OCI-LY7 (cell line): Measurements from ENCODE around the gene WLS. TPM values are rescaled to one million over a fixed set of nuclear protein-coding genes. Genes with fewer than 3 reads are reported as not detected.

Source experiments
- BruUV-seq: library from RNA; stranded (reverse); fragments of 400-500 nt; replicated peaks from 2 replicates; lab custom pipeline; 2021; lab: Mats Ljungman, UMichigan
- CTCF ChIA-PET: fragments of 300-600 bp; sonication (Branson Sonifier 250); formaldehyde crosslinking; loops from one replicate; lab custom pipeline; 2022; ENCODE audit warnings: antibody characterized with exemption; ENCODE audit not compliant: unreplicated experiment; lab: Charles Lee
- POLR2A ChIA-PET: fragments of 300-600 bp; sonication (Branson Sonifier 250); formaldehyde crosslinking; loops from one replicate; lab custom pipeline; 2022; ENCODE audit warnings: antibody characterized with exemption; lab: Charles Lee
- DNase-seq: peaks from one replicate; pipeline ENCODE4 v3.0.0-alpha.2; 2015; ENCODE audit warnings: low spot score
- H2AFZ ChIP-seq: fragments of 200-600 bp; sonication (generic), shearing (Covaris generic); 2 replicates; pipeline ENCODE4 v1.6.1; 2014; ENCODE audit warnings: mild to moderate bottlenecking, antibody characterized with exemption, low read length, moderate library complexity
- H3K27ac ChIP-seq: fragments of 200-600 bp; sonication (generic); 2 replicates; pipeline ENCODE4 v1.5.1; 2014; ENCODE audit warnings: mixed run types, low read depth, mild to moderate bottlenecking, moderate library complexity, low read length, inconsistent platforms; ENCODE audit not compliant: poor library complexity, severe bottlenecking
- H3K36me3 ChIP-seq: fragments of 200-600 bp; sonication (generic); 2 replicates; pipeline ENCODE4 v1.6.1; 2014; ENCODE audit warnings: mild to moderate bottlenecking, antibody characterized with exemption, low read length, moderate library complexity, mixed read lengths; ENCODE audit not compliant: insufficient read depth
- H3K4me1 ChIP-seq: fragments of 200-600 bp; sonication (generic); 2 replicates; pipeline ENCODE4 v1.5.1; 2014; ENCODE audit warnings: mild to moderate bottlenecking, low read length; ENCODE audit not compliant: insufficient read depth, poor library complexity, severe bottlenecking
- H3K4me2 ChIP-seq: fragments of 200-600 bp; sonication (generic); 2 replicates; pipeline ENCODE4 v1.6.1; 2014; ENCODE audit warnings: mild to moderate bottlenecking, low read length
- H3K4me3 ChIP-seq: fragments of 200-600 bp; sonication (generic); 2 replicates; pipeline ENCODE4 v1.5.1; 2014; ENCODE audit warnings: mild to moderate bottlenecking, low read depth, low read length; ENCODE audit not compliant: poor library complexity, severe bottlenecking
- H3K79me2 ChIP-seq: fragments of 200-600 bp; sonication (generic); 2 replicates; pipeline ENCODE4 v1.6.1; 2016; ENCODE audit warnings: low read depth, mild to moderate bottlenecking, low read length, moderate library complexity, mixed read lengths; ENCODE audit not compliant: insufficient read depth
- H3K9me2 ChIP-seq: fragments of 200-600 bp; sonication (generic); 2 replicates; pipeline ENCODE4 v1.6.1; 2016; ENCODE audit warnings: mild to moderate bottlenecking, low read length, mixed read lengths; ENCODE audit not compliant: insufficient read depth
- H3K9me3 ChIP-seq: fragments of 200-600 bp; sonication (generic); 2 replicates; pipeline ENCODE4 v1.6.1; 2014; ENCODE audit warnings: mild to moderate bottlenecking, mixed run types, low read length, mixed read lengths
- H4K20me1 ChIP-seq: fragments of 200-600 bp; sonication (generic); 2 replicates; pipeline ENCODE4 v1.6.1; 2014; ENCODE audit warnings: mild to moderate bottlenecking, antibody characterized with exemption, low read length, moderate library complexity, mixed read lengths; ENCODE audit not compliant: insufficient read depth
- CTCF ChIP-seq: fragments of 200-600 bp; sonication (generic); conservative IDR thresholded peaks from 2 replicates; pipeline ENCODE4 v1.5.1; 2014; ENCODE audit warnings: mild to moderate bottlenecking, antibody characterized with exemption, low read length, moderate library complexity, mixed read lengths
- EZH2phosphoT487 ChIP-seq: fragments of 200-600 bp; sonication (generic); IDR thresholded peaks from 2 replicates; pipeline ENCODE4 v1.6.1; 2018; ENCODE audit warnings: low read depth, borderline replicate concordance, mild to moderate bottlenecking, mixed run types, antibody characterized with exemption, low read length, moderate library complexity, mixed read lengths
- intact Hi-C: fragments of 100-400 bp; cut with micrococcal nuclease; formaldehyde crosslinking; loops from one replicate; pipeline ENCODE4 v1.10.0; 2022; ENCODE audit not compliant: unreplicated experiment
- total RNA-seq, 2 experiments: library from RNA; depleted of rRNA in 1 of 2; stranded (reverse); fragments of >200 nt in 1 of 2; shearing (Covaris generic) in 1 of 2; gene quantifications; 2 replicates each; pipeline ENCODE4 v1.2.3, GENCODE V29; 2014 to 2022

Gene WLS
- total RNA-seq, 2 experiments from 2014 or later = not detected

GRCh38 chr1:68144856-68145255 is 87.5 kb downstream of the WLS start:
- Histone ChIP-seq H3K27ac (no peak overlapping the region), H3K9me3 (no peaks in the 10 kb centered on the region), H3K4me1 (no peaks in the 10 kb centered on the region), H3K36me3 (no peaks in the 10 kb centered on the region), H3K4me2 (no peak overlapping the region), H2AFZ (no peak overlapping the region), H4K20me1 (no peaks in the 10 kb centered on the region), H3K4me3 (no peak overlapping the region), H3K9me2 (no peaks in the 10 kb centered on the region), H3K79me2 (no peaks in the 10 kb centered on the region)
- intact Hi-C loops = no loop called here
- DNase-seq = no peak
- POLR2A ChIA-PET = no interaction called here
- no peak for TF ChIP-seq EZH2phosphoT487
- TF ChIP-seq CTCF = no peak
- BruUV-seq = no TSS peak
- CTCF ChIA-PET = no interaction called here

- no TSS peak for BruUV-seq
- ChIA-PET CTCF (no interaction called here), POLR2A (interaction anchor here (1.0 kb wide), 1 partner anchor 299 kb away, joined by 3 read pairs; no protein-coding TSS in a partner anchor)
- Histone ChIP-seq H3K27ac (no peak overlapping the region), H3K36me3 (no peaks in the 10 kb centered on the region), H3K79me2 (no peaks in the 10 kb centered on the region), H3K4me3 (no peak overlapping the region), H4K20me1 (no peaks in the 10 kb centered on the region), H3K4me2 (no peak overlapping the region), H2AFZ (no peak overlapping the region), H3K4me1 (no peaks in the 10 kb centered on the region), H3K9me2 (no peaks in the 10 kb centered on the region), H3K9me3 (no peaks in the 10 kb centered on the region)
- intact Hi-C loops = no loop called here
- no peak for DNase-seq
- TF ChIP-seq CTCF = no peak
- TF ChIP-seq EZH2phosphoT487 = no peak
Measured at GRCh38 chr1:68143633-68144032, 88.7 kb downstream of the WLS start.

- H3K79me2 ChIP-seq = no peaks in the 10 kb centered on the region
- CTCF ChIA-PET = no interaction called here
- TF ChIP-seq EZH2phosphoT487 (no peak), CTCF (no peak)
- no peaks in the 10 kb centered on the region for H3K36me3 ChIP-seq
- H2AFZ ChIP-seq = no peak overlapping the region
- no peak overlapping the region for H3K4me2 ChIP-seq
- no peak overlapping the region for H3K27ac ChIP-seq
- H3K9me2 ChIP-seq = no peaks in the 10 kb centered on the region
- no peaks in the 10 kb centered on the region for H3K4me1 ChIP-seq
- no peak overlapping the region for H3K4me3 ChIP-seq
- H4K20me1 ChIP-seq = no peaks in the 10 kb centered on the region
- POLR2A ChIA-PET = interaction anchor here (0.8 to 1.4 kb wide), 2 partner anchors 9 to 16 kb away, joined by 3 read pairs; no protein-coding TSS in a partner anchor
- intact Hi-C loops = no loop called here
- no peak for DNase-seq
- no peaks in the 10 kb centered on the region for H3K9me3 ChIP-seq
- BruUV-seq = no TSS peak
Measured at GRCh38 chr1:68142461-68142860, 89.9 kb downstream of the WLS start.
